NCI-H146 treated with DMSO at 0.1 percent for 48 hours (cell line): ENCODE results near the gene PTX3.

Experiments
- DNase-seq: peaks from one replicate; lab custom pipeline; 2025; ENCODE audit not compliant: unreplicated experiment; lab: John Stamatoyannopoulos, UW

The PTX3 gene

GRCh38 chr3:157436583-157437291 lies at the start of gene PTX3:
PTX3 (plus strand) TSS chr3:157436850; CDS start chr3:157436934, 84 bp downstream.
- peak; percentile 40 for DNase-seq

DNA sequence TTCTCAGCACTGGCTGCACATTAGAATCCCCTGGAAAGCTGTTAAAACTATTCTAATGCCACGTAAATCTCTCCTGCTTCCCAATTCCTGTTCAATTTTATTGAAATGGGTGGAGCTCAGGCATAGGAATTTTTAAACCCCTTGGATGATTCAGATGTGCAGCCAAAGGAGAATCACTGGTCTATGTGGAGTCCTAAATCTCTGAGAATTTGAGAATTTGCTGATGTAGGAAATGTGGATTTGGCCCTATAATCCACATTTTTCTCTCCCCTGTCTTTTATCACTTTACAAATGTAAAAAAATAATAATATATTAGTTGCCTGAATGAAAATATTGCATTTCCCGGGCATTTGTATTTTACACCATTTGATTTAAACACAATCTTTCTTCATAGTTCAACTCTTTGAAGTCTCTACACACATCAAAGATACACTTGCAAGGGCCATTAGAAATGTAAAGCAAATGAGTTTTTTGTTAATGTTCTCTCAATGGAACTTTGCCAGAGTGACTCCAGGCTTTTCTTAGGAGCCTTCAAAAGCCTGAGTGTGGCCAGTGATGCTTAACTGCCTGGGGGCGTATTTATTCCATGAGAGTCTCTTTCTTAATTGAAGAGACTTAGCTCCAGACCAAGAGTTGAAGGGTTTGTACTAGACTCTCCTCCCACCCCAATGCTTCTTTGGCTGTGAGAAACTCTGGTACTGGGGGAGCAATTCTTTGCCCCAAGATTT lies 48.8 kb upstream of the PTX3 start:
- DNase-seq = no peak

GRCh38 chr3:157388976-157389375 lies 47.7 kb upstream of the PTX3 start:
- DNase-seq = no peak

GRCh38 chr3:157390713-157391515 lies 45.7 kb upstream of the PTX3 start:
- no peak for DNase-seq

DNA sequence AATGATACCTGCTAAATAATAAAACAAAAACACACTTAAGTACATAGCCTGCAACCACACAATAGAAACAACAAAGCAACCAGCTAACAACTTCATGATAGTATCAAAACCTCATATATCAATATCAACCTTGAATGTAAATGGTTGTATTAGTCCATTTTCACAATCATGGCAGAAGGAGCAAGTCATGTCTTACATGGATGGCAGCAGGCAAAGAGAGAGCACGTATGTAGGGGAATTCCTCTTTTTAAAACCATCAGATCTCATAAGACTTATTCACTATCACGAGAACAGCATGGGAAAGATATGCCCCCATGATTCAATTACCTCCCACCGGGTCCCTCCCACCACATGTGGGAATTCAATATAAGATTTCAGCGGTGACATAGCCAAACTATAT lies 44.5 kb upstream of the PTX3 start:
- DNase-seq = no peak

GRCh38 chr3:157393113-157393512 lies 43.5 kb upstream of the PTX3 start:
- DNase-seq = no peak

GRCh38 chr3:157394411-157394810 lies 42.2 kb upstream of the PTX3 start:
- DNase-seq = no peak

DNA sequence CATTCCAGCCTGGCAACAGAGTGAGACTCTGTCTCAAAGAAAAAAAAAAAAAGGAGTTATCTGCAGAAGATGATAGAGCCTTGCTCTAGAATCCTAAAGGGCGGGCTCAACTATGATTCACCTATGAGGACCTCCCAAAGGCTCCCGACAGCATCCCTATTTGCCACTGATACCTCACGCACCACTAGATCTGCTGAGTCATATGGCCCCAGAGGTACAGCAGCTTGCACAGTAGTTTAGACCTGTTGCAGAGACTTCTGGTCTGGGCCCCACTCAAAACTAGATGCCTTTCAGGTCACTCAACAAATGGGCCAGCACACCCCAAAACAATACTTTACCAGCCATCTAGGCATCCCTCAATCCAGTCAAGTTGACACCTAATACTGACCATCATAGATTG lies 38.1 kb upstream of the PTX3 start:
- no peak for DNase-seq

GRCh38 chr3:157404381-157404780 lies 32.3 kb upstream of the PTX3 start:
- DNase-seq = no peak

DNA sequence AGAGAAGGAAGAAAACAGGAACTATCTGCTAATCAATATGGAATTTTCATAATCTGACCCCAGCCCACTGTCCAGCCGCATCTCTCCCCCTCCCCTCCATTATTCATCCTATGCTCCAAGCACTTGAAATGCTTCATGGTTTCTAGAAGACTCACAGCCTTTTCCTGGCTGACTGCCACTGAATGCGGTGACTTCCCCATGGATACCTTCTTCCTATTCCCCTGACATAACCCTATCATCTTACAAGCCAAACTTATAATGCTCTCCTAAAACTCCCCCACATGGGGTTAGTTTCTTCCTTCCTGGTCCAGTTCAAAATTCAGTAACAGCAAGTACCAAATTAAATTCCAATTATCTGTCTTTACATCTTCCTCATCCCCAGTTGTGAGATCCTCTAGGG lies 31.2 kb upstream of the PTX3 start:
- DNase-seq = no peak

- no peak for DNase-seq
These were observed 30.3 kb upstream of the PTX3 start for GRCh38 chr3:157406394-157406793.

DNA sequence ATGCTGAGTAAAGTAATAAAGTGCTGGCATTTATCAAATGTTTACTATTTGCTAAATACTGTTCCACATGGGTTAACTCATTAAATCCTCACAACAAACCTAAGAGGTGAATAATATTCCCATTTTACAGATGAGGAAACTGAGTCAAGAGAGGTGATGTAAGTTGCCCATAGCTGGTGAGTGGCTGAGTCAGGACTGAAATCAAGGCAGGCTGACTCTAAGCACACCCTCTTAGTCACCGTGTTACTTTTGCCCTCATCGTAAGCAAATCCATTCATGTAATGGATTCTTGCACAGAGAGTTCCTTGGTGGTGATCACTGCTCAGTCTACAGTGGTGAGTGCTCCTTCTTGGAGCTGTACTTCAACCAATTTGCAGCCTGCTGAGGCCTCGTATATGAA lies 28.9 kb upstream of the PTX3 start:
- no peak for DNase-seq

GRCh38 chr3:157408499-157409149 lies 28.0 kb upstream of the PTX3 start:
- no peak for DNase-seq

- no peak for DNase-seq
These were observed 27.1 kb upstream of the PTX3 start for GRCh38 chr3:157409516-157409915.

DNA sequence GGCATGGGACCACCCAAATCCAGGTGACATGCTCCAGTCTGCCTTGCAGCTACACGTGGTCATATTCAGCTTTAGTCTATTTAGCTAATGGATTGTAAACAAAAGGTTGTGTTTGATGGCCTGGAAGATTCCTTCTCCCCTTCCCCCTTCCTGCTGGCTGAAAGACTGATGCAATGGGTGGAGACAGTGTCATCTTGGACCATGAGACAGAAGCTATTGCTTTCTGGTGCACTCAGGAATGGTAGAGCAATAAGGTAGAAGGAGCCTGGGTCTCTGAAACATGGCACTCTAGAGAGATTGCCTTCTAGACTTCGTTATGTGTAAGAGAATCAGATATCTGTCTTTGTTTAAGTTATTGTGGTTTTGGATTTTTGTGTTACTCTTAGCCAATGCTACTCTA lies 25.7 kb upstream of the PTX3 start:
- no peak for DNase-seq

GRCh38 chr3:157412323-157412855 lies 24.3 kb upstream of the PTX3 start:
- DNase-seq = no peak

DNA sequence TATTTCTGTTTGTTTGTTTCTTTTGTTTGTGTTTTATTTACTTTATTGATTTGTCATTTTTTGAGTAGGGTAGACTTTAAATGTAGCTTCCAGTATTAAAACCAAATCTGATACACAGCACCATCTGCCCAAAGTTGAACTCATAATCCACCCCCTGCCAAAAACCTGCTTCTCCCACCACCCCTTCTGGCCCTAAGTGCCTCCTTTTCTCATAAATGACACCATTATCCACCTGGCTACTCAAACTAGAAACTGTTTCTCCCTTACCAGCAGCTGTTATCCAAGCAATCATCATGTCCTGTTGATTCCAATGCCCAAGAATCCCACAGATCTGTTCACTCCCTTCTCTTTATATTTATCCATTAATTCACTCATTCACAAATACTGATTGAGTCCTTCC lies 21.8 kb upstream of the PTX3 start:
- no peak for DNase-seq

DNA sequence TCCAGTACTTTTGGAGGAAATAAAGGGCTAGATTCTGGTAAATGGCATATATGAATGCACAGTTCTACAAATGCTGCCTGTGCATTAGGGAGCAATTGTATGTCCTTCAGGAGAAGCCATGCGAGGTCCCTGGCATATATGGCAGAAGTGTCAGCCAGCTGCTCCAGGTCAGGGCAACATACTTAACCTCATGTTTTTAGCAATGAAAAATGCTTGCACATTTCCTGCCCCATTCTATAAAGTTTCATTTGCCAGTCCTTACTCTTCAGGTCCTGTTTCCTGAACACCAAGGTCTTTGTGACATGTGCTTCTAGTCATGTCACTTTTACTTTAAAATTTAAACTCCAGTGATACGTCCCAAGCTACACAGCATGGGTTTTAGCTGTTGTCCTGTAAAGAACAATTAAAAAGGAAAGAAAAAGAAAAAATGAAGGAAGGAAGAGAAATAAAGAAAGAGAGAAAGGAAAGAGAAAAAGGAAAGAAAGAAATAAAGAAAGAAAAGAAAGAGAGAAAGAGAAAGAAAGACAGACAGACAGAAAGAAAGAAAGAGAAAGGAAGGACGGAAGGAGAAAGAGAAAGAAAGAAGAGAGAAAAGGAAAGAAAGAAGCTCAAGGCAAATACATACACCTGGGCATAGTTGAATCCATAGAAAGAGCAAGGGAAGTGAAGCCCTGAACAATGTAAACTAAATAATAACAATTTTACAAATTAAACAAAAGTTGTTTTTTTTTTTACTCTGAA lies 20.1 kb upstream of the PTX3 start:
- DNase-seq = no peak

- DNase-seq = no peak
These were observed 19.4 kb upstream of the PTX3 start for GRCh38 chr3:157417247-157417646.

DNA sequence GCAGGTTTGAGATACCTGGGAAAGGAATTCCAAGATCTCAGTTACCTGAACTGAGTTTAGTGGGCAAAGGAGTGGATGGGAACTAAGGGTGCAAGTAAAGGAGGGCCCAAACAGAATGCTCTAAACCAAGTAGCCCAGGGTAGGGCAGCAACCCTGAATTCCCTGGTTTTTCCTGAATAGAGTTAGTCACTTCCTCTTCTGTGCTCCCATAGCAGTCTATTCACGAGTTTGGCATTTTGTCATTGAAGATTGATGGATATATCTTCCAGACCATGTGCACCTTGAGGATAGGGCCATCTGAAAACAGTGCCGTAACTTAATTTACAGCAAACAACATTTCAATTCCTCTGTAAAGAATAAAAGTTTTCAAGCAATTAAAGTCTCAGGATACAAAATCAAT lies 18.5 kb upstream of the PTX3 start:
- no peak for DNase-seq
